ENCODE measurements around the gene BNIP3. TPM values are rescaled to one million over a fixed set of nuclear protein-coding genes. Genes with fewer than 3 reads are reported as not detected.
A peak's percentile ranks its signal among the peaks of the same experiment; 100 is the strongest.

The BNIP3 gene, protein sequence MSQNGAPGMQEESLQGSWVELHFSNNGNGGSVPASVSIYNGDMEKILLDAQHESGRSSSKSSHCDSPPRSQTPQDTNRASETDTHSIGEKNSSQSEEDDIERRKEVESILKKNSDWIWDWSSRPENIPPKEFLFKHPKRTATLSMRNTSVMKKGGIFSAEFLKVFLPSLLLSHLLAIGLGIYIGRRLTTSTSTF
- 10 to 100 TPM; 33.6 to 81.5 TPM for total RNA-seq

- Histone ChIP-seq H3K36me3 (no peaks in the 10 kb centered on the region), H3K27me3 (replicated peaks; ENCODE audit: insufficient read depth) (no peaks in the 10 kb centered on the region), H3K9me3 (no peaks in the 10 kb centered on the region), H3K27ac (peak within 1 kb of the TSS; percentile 19 to 20), H3K4me3 (peak within 1 kb of the TSS; percentile 96), H3K4me1 (ENCODE audit: control insufficient read depth in 1 of 2, low read depth in 2 of 2) (peaks cover 9 to 29% of the 10 kb centered on the region in 2 donors)
- TF ChIP-seq, protein P1, sequence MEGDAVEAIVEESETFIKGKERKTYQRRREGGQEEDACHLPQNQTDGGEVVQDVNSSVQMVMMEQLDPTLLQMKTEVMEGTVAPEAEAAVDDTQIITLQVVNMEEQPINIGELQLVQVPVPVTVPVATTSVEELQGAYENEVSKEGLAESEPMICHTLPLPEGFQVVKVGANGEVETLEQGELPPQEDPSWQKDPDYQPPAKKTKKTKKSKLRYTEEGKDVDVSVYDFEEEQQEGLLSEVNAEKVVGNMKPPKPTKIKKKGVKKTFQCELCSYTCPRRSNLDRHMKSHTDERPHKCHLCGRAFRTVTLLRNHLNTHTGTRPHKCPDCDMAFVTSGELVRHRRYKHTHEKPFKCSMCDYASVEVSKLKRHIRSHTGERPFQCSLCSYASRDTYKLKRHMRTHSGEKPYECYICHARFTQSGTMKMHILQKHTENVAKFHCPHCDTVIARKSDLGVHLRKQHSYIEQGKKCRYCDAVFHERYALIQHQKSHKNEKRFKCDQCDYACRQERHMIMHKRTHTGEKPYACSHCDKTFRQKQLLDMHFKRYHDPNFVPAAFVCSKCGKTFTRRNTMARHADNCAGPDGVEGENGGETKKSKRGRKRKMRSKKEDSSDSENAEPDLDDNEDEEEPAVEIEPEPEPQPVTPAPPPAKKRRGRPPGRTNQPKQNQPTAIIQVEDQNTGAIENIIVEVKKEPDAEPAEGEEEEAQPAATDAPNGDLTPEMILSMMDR (IDR thresholded peaks at IDR 0.05), result peak; percentile 23
- peak; percentile 50 for DNase-seq (ENCODE audit: low spot score)
- ATAC-seq (ENCODE audit: insufficient number of reproducible peaks, low FRiP score, low read depth), result peak; percentile 75
These were observed at the start of gene BNIP3 for GRCh38 chr10:131981429-131982184. BNIP3 (minus strand) TSS chr10:131981923; CDS start chr10:131981806, 117 bp downstream.

DNA sequence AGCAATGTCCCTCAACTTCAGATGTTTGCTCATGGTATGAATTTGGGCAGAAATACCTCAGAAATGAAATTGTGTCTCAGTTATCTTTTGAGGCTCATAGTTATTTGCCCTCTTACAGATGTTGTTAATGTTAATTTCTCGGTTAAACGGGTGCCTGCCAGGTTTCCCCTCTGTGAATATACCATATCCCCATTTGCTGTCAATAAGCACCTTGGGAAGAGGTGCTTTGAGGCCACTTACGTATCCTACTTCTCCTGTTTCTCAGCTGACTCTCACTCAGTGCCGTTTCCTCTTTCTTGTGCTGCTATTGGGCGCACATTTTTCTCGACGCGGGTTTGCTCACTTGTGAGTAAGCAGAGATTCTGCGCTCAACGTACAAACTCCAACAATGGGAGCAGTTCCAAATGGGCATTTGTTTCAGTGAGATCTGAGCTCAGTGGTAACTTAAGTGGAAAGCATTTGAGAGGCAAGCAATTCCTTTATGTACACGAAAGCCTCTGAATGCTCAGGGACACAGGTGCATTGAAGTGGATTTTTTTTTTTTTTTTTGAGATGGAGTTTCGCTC is 49.3 kb upstream of the BNIP3 start:
- no peak overlapping the region for H3K4me3 ChIP-seq
- DNase-seq (ENCODE audit: low spot score), result no peak
- TF ChIP-seq, protein P1 (IDR thresholded peaks at IDR 0.05), result no peak
- no peak for ATAC-seq (ENCODE audit: insufficient number of reproducible peaks, low FRiP score, low read depth)
- H3K36me3 ChIP-seq, result no peaks in the 10 kb centered on the region
- no peak overlapping the region for H3K27ac ChIP-seq
- H3K27me3 ChIP-seq (replicated peaks; ENCODE audit: insufficient read depth), result no peaks in the 10 kb centered on the region
- H3K9me3 ChIP-seq, result no peaks in the 10 kb centered on the region
- H3K4me1 ChIP-seq (ENCODE audit: control insufficient read depth in 1 of 2, low read depth in 2 of 2), result peaks cover 0 to 2% of the 10 kb centered on the region in 2 donors

GRCh38 chr10:132028706-132029105 is 47.0 kb upstream of the BNIP3 start:
- H3K9me3 ChIP-seq, result no peaks in the 10 kb centered on the region
- no peak overlapping the region for H3K27ac ChIP-seq
- H3K27me3 ChIP-seq (replicated peaks; ENCODE audit: insufficient read depth), result peaks cover 3% of the 10 kb centered on the region
- H3K4me1 ChIP-seq (ENCODE audit: control insufficient read depth in 1 of 2, low read depth in 2 of 2), result no peaks in the 10 kb centered on the region
- no peaks in the 10 kb centered on the region for H3K36me3 ChIP-seq
- no peak overlapping the region for H3K4me3 ChIP-seq
- DNase-seq (ENCODE audit: low spot score) (no peak), ATAC-seq (ENCODE audit: insufficient number of reproducible peaks, low FRiP score, low read depth) (no peak)
- TF ChIP-seq, protein P1 (IDR thresholded peaks at IDR 0.05), result no peak

GRCh38 chr10:132027423-132027983 is 45.8 kb upstream of the BNIP3 start:
- ATAC-seq (ENCODE audit: insufficient number of reproducible peaks, low FRiP score, low read depth), result no peak
- no peaks in the 10 kb centered on the region for H3K36me3 ChIP-seq
- H3K4me1 ChIP-seq (ENCODE audit: control insufficient read depth in 1 of 2, low read depth in 2 of 2), result peaks cover 0 to 6% of the 10 kb centered on the region in 2 donors
- no peak for DNase-seq (ENCODE audit: low spot score)
- peaks cover 3% of the 10 kb centered on the region for H3K27me3 ChIP-seq (replicated peaks; ENCODE audit: insufficient read depth)
- H3K4me3 ChIP-seq, result no peak overlapping the region
- TF ChIP-seq, protein P1 (IDR thresholded peaks at IDR 0.05), result no peak
- H3K9me3 ChIP-seq, result no peaks in the 10 kb centered on the region
- no peak overlapping the region for H3K27ac ChIP-seq
